Gastroesophageal sphincter (tissue), 3 donors: ENCODE measurements around the gene HOXA11.

Source experiments
- CTCF ChIP-seq, 4 experiments: fragments of 200-600 bp in 2 of 4; fragments of 450-650 bp in 2 of 4; sonication (generic) in 1 of 4; IDR thresholded peaks; one replicate each; pipeline ENCODE4 v1.5.1; 2017 to 2019; ENCODE audit warnings: antibody characterized with exemption in 4 of 4, mild to moderate bottlenecking in 2 of 4, moderate library complexity in 2 of 4
- POLR2A ChIP-seq, 2 donors: fragments of 450-650 bp; IDR thresholded peaks; one replicate each; pipeline ENCODE4 v1.6.1; 2017; ENCODE audit warnings: antibody characterized with exemption in 2 of 2, mild to moderate bottlenecking in 2 of 2, moderate library complexity in 1 of 2

GRCh38 chr7:27220440-27220955 is 35.5 kb upstream of the HOXA11 start:
- no peak for TF ChIP-seq CTCF (IDR thresholded peaks at IDR 0.05)
- TF ChIP-seq POLR2A (IDR thresholded peaks at IDR 0.05), result no peak
